ENCODE measurements around the gene ESRRG. TPM values are rescaled to one million over a fixed set of nuclear protein-coding genes. Genes with fewer than 3 reads are reported as not detected.
A peak's percentile ranks its signal among the peaks of the same experiment; 100 is the strongest.

The ESRRG gene
- total and polyA plus RNA-seq, 4 donors = 0.07 to 0.47 (median 0.20) TPM

DNA sequence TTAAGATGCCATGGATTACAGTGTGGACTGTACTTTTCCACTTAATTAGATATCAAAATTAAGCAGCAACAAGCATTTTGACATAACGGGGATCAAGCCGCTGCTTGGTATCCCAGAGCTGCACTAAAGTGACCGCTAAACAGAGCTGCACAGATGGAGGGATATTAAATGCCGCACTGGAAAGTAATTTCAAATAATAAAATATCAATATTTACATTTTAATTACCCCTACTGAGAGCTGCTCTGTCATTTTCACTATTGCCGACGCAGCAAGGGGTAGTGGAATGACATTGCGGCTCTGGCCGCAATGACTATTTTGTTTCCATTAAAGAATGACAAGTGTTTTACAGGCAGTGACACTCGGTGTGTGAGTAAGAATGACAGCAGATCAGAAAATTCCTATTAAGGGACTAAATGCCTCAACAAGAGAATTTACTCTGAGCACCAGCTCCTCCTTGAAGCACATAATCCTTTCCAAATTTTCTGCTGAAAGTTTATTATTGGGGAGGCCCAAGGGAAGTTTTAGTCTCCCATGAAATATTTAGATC, 190.9 kb downstream of the ESRRG start:
- no peaks in the 10 kb centered on the region for H3K36me3 ChIP-seq (ENCODE audit: control insufficient read depth in 4 of 4, insufficient read depth in 3 of 4, low read depth in 1 of 4, low read length in 3 of 4)
- no peak overlapping the region for H3K27ac ChIP-seq (ENCODE audit: low read depth in 1 of 2, low read length in 2 of 2)
- DNase-seq (ENCODE audit: low spot score) = no peak
- TF ChIP-seq, protein P1, sequence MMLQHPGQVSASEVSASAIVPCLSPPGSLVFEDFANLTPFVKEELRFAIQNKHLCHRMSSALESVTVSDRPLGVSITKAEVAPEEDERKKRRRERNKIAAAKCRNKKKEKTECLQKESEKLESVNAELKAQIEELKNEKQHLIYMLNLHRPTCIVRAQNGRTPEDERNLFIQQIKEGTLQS (IDR thresholded peaks at IDR 0.05) = no peak
- TF ChIP-seq, protein P2, sequence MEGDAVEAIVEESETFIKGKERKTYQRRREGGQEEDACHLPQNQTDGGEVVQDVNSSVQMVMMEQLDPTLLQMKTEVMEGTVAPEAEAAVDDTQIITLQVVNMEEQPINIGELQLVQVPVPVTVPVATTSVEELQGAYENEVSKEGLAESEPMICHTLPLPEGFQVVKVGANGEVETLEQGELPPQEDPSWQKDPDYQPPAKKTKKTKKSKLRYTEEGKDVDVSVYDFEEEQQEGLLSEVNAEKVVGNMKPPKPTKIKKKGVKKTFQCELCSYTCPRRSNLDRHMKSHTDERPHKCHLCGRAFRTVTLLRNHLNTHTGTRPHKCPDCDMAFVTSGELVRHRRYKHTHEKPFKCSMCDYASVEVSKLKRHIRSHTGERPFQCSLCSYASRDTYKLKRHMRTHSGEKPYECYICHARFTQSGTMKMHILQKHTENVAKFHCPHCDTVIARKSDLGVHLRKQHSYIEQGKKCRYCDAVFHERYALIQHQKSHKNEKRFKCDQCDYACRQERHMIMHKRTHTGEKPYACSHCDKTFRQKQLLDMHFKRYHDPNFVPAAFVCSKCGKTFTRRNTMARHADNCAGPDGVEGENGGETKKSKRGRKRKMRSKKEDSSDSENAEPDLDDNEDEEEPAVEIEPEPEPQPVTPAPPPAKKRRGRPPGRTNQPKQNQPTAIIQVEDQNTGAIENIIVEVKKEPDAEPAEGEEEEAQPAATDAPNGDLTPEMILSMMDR (IDR thresholded peaks at IDR 0.05; ENCODE audit: low read depth, low read length, missing input control) = no peak
- TF ChIP-seq RAD21 (IDR thresholded peaks at IDR 0.05) (no peak), EGR1 (IDR thresholded peaks at IDR 0.05; ENCODE audit: low read depth in 2 of 2) (no peak), RXRA (IDR thresholded peaks at IDR 0.05) (no peak)
- peaks cover 2 to 13% (median 7%) of the 10 kb centered on the region in 4 donors for H3K4me1 ChIP-seq (ENCODE audit: control insufficient read depth in 4 of 4, insufficient read depth in 4 of 4, low read length in 3 of 4)
- no peak overlapping the region for H3K9ac ChIP-seq (ENCODE audit: low read depth in 1 of 2, low read length in 2 of 2)
- H3K27me3 ChIP-seq (ENCODE audit: control insufficient read depth in 4 of 4, insufficient read depth in 4 of 4, low read length in 3 of 4) = no peaks in the 10 kb centered on the region
- H3K4me3 ChIP-seq (ENCODE audit: low read depth in 1 of 3, low read length in 3 of 3) = peak overlapping the region in 1 of 3 donors; percentile 71
- no peaks in the 10 kb centered on the region for H3K9me3 ChIP-seq (ENCODE audit: control insufficient read depth in 4 of 4, low read length in 3 of 4)
- 96% methylated on average over 9 of the region's 9 CpGs for WGBS

DNA sequence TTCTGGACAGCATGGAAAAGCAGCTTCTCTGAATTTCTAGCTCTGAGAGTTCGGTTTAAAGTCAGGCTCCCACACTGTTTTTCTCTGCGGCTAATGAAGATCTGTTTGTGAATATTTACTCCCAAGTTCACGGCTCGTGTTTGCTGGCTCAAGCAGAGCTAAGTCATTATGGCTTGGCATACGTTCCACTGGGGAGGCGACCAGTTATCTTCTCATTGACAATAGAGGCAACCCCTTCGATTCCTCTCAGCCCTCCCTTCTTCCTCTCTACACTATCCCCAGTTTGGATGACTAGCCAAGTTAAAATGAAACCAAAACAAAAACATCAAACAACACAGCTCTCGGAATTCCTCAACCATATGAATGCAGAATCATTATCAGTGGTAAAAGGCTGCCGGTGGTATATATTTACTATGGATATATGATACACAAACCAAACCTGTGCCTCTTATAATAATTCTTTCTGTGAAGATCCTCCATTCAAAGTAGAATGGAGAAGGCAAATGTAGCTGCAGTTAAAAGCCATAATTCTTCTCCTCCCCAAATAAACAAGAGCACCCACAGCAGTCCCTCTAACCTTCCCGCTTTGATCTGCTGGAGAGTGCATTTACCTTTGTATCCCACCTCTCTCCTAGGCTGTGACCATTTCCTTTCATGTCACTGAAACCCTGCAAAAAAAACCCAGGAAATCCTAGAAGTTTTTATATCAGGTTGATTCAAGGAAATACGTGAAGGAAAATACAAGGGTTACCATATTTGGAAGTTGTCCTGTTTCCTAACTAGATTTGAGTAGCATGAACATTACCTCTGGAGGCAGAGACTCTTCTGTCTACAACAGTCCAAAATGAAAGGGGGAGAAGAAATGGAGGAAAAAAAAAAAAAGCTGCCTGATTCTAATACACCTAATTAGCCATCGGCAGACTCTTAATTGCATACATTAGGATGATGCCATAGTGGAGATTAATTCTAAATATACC, 191.7 kb downstream of the ESRRG start:
- Histone ChIP-seq H3K27me3 (ENCODE audit: control insufficient read depth in 4 of 4, insufficient read depth in 4 of 4, low read length in 3 of 4) (no peaks in the 10 kb centered on the region), H3K4me3 (ENCODE audit: low read depth in 1 of 3, low read length in 3 of 3) (peak overlapping the region; percentile 71 to 82 (median 77)), H3K4me1 (ENCODE audit: control insufficient read depth in 4 of 4, insufficient read depth in 4 of 4, low read length in 3 of 4) (peaks cover 2 to 13% (median 7%) of the 10 kb centered on the region in 4 donors), H3K9me3 (ENCODE audit: control insufficient read depth in 4 of 4, low read length in 3 of 4) (no peaks in the 10 kb centered on the region), H3K36me3 (ENCODE audit: control insufficient read depth in 4 of 4, insufficient read depth in 3 of 4, low read depth in 1 of 4, low read length in 3 of 4) (no peaks in the 10 kb centered on the region), H3K27ac (ENCODE audit: low read depth in 1 of 2, low read length in 2 of 2) (peak overlapping the region; percentile 58 to 75), H3K9ac (ENCODE audit: low read depth in 1 of 2, low read length in 2 of 2) (peak overlapping the region; percentile 70 to 80)
- 16% methylated on average over 12 of the region's 12 CpGs for WGBS
- no peak for DNase-seq (ENCODE audit: low spot score)
- TF ChIP-seq, protein P2 (IDR thresholded peaks at IDR 0.05; ENCODE audit: low read depth, low read length, missing input control) = no peak
- TF ChIP-seq RXRA (IDR thresholded peaks at IDR 0.05) = peak in 1 of 2 donors; percentile 6
- TF ChIP-seq, protein P3, sequence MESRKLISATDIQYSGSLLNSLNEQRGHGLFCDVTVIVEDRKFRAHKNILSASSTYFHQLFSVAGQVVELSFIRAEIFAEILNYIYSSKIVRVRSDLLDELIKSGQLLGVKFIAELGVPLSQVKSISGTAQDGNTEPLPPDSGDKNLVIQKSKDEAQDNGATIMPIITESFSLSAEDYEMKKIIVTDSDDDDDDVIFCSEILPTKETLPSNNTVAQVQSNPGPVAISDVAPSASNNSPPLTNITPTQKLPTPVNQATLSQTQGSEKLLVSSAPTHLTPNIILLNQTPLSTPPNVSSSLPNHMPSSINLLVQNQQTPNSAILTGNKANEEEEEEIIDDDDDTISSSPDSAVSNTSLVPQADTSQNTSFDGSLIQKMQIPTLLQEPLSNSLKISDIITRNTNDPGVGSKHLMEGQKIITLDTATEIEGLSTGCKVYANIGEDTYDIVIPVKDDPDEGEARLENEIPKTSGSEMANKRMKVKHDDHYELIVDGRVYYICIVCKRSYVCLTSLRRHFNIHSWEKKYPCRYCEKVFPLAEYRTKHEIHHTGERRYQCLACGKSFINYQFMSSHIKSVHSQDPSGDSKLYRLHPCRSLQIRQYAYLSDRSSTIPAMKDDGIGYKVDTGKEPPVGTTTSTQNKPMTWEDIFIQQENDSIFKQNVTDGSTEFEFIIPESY (IDR thresholded peaks at IDR 0.05) = no peak
- peak in 1 of 2 donors; percentile 5 for TF ChIP-seq RAD21 (IDR thresholded peaks at IDR 0.05)
- TF ChIP-seq YY1 (IDR thresholded peaks at IDR 0.05) = peak; percentile 43
- TF ChIP-seq EGR1 (IDR thresholded peaks at IDR 0.05; ENCODE audit: low read depth in 2 of 2) = no peak
- TF ChIP-seq TAF1 (conservative IDR thresholded peaks at IDR 0.05) = no peak
